Astrocyte of the spinal cord (primary cell): ENCODE results near the gene PAEP.

Experiments
- DNase-seq: peaks from one replicate; pipeline ENCODE4 v3.0.0; 2011; ENCODE audit warnings: low read depth, low spot score
- H3K4me3 ChIP-seq: 2 replicates; pipeline ENCODE4 v1.5.1; 2011; ENCODE audit warnings: low read depth, mild to moderate bottlenecking, low read length, moderate library complexity
- CTCF ChIP-seq: IDR thresholded peaks from 2 replicates; pipeline ENCODE4 v1.5.1; 2012; ENCODE audit warnings: low read depth, mild to moderate bottlenecking, low read length, inconsistent platforms
- in situ Hi-C: cut with HindIII; loops from 2 replicates; pipeline ENCODE4 v1.10.0; 2017; ENCODE audit warnings: low sequenced_read_pairs

Gene PAEP

GRCh38 chr9:135573124-135573523 is 11.6 kb downstream of the PAEP start:
- TF ChIP-seq CTCF, result no peak
- no peak for DNase-seq
- in situ Hi-C loops, result no loop called here
- no peak overlapping the region for H3K4me3 ChIP-seq

- no peak for DNase-seq
- TF ChIP-seq CTCF, result no peak
- H3K4me3 ChIP-seq, result no peak overlapping the region
- in situ Hi-C loops, result no loop called here
Measured at GRCh38 chr9:135574331-135574730, 12.8 kb downstream of the PAEP start.

GRCh38 chr9:135574943-135575342 is 13.4 kb downstream of the PAEP start:
- no peak for TF ChIP-seq CTCF
- DNase-seq, result no peak
- no peak overlapping the region for H3K4me3 ChIP-seq
- in situ Hi-C loops, result no loop called here

- no peak overlapping the region for H3K4me3 ChIP-seq
- in situ Hi-C loops, result no loop called here
- TF ChIP-seq CTCF, result no peak
- DNase-seq, result no peak
Measured at GRCh38 chr9:135575995-135576631, 14.6 kb downstream of the PAEP start.

- TF ChIP-seq CTCF, result no peak
- no peak for DNase-seq
- in situ Hi-C loops, result no loop called here
- H3K4me3 ChIP-seq, result no peak overlapping the region
Measured at GRCh38 chr9:135577256-135577655, 15.7 kb downstream of the PAEP start.

DNA sequence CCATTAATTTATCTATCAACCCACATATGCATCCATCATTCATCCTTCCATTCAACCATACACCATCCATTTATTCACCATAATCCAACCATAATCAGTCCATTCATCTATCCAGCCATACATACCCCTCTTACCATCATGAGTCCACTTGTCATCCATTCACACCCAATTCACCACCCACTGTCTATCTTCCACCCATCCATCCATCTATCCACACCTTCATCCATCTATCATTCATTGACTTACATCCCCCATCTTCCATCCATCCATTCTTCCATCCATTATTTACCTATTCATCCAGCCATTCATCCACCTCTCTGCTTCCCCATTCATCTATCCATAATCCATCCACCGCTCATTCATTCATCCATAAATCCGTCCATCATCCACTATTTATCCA is 17.8 kb downstream of the PAEP start:
- in situ Hi-C loops, result no loop called here
- no peak overlapping the region for H3K4me3 ChIP-seq
- TF ChIP-seq CTCF, result no peak
- DNase-seq, result no peak
